Immature natural killer cell (primary cell): ENCODE data around the gene AEBP1. TPM values are rescaled to one million over a fixed set of nuclear protein-coding genes. Genes with fewer than 3 reads are reported as not detected.

Experiments used
- DNase-seq, 3 donors: peaks; one replicate each; pipeline ENCODE4 v3.0.0; 2022; ENCODE audit warnings: mixed read lengths in 1 of 3
- H3K27ac Mint-ChIP-seq, 6 donors: one replicate each; pipeline ENCODE4 v1.8.0; 2020; ENCODE audit warnings: mixed read lengths in 6 of 6, mild to moderate bottlenecking in 5 of 6, inconsistent platforms in 4 of 6, moderate library complexity in 3 of 6
- H3K27me3 Mint-ChIP-seq, 3 donors: one replicate each; pipeline ENCODE4 v1.8.0; 2020 to 2021; ENCODE audit warnings: low read depth in 3 of 3, mild to moderate bottlenecking in 3 of 3, mixed read lengths in 3 of 3, moderate library complexity in 3 of 3, inconsistent platforms in 1 of 3
- H3K36me3 Mint-ChIP-seq, 3 donors: one replicate each; pipeline ENCODE4 v1.8.0; 2020; ENCODE audit warnings: mixed read lengths in 3 of 3, inconsistent platforms in 2 of 3, mild to moderate bottlenecking in 2 of 3
- H3K4me1 Mint-ChIP-seq, 2 donors: one replicate each; pipeline ENCODE4 v1.8.0; 2020; ENCODE audit warnings: inconsistent platforms in 2 of 2, mild to moderate bottlenecking in 2 of 2, mixed read lengths in 2 of 2, moderate library complexity in 1 of 2
- H3K4me3 Mint-ChIP-seq, 5 donors: one replicate each; pipeline ENCODE4 v1.8.0; 2020; ENCODE audit warnings: mild to moderate bottlenecking in 5 of 5, mixed read lengths in 5 of 5, inconsistent platforms in 3 of 5, moderate library complexity in 3 of 5
- H3K9me3 Mint-ChIP-seq, 6 donors: one replicate each; pipeline ENCODE4 v1.8.0; 2020; ENCODE audit warnings: mild to moderate bottlenecking in 6 of 6, mixed read lengths in 6 of 6, inconsistent platforms in 4 of 6, moderate library complexity in 3 of 6
- polyA plus RNA-seq, 3 donors: library from polyadenylated mRNA; unstranded; fragments of 300-500 nt; fragmentation: Illumina TruSeq; gene quantifications; one replicate each; pipeline ENCODE4 v1.2.3, GENCODE V29; 2021

AEBP1 gene
- polyA plus RNA-seq, 3 donors from 2014 or later: 1.5 TPM; not detected in 1

DNA sequence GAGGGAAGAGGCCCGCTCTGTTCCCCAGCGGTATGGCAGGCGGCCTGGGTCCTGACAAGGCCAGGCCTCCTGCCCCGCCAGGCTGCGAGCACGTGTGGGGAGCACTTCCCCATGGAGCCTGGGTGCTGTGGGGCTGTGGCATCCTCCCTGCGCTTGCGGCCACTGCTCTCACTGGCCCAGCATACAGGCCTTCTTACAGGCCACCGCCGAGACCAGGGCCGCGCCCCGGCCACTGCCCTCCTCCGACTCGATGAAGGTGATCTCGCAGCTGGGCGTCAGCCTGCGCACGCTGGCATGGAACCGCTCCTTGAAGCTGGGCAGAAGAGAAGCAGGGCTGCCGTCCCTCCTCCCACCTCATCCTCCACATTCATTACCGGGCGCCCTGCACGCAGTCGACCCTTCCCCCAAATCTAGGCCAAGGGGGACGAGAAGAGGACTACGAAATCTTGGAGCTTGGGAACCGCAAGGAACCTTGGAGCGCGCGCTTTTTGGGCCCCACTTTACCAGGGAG lies 40.9 kb downstream of the AEBP1 start:
- Mint-ChIP-seq H3K9me3 (peaks cover 0 to 1% (median 0%) of the 10 kb centered on the region in 6 donors), H3K27me3 (peaks cover 2 to 7% (median 6%) of the 10 kb centered on the region in 3 donors), H3K4me1 (peaks cover 7 to 8% of the 10 kb centered on the region in 2 donors), H3K27ac (peak overlapping the region in 3 of 6 donors; percentile 3 to 64 (median 24)), H3K36me3 (no peaks in the 10 kb centered on the region), H3K4me3 (peak overlapping the region in 4 of 5 donors; percentile 72 to 78 (median 76))
- DNase-seq: no peak

GRCh38 chr7:44145479-44145968 lies 41.4 kb downstream of the AEBP1 start:
- H3K36me3 Mint-ChIP-seq: no peaks in the 10 kb centered on the region
- H3K9me3 Mint-ChIP-seq: peaks cover 0 to 1% (median 0%) of the 10 kb centered on the region in 6 donors
- peak overlapping the region; percentile 64 to 78 (median 74) for H3K4me3 Mint-ChIP-seq
- peak overlapping the region in 5 of 6 donors; percentile 23 to 67 (median 49) for H3K27ac Mint-ChIP-seq
- H3K27me3 Mint-ChIP-seq: peaks cover 2 to 7% (median 6%) of the 10 kb centered on the region in 3 donors
- H3K4me1 Mint-ChIP-seq: peaks cover 7 to 8% of the 10 kb centered on the region in 2 donors
- peak; percentile 43 to 63 (median 62) for DNase-seq

- Mint-ChIP-seq H3K9me3 (peaks cover 0 to 1% (median 0%) of the 10 kb centered on the region in 6 donors), H3K4me1 (peaks cover 7 to 8% of the 10 kb centered on the region in 2 donors), H3K4me3 (peak overlapping the region; percentile 64 to 78 (median 74)), H3K27me3 (peaks cover 2 to 7% (median 6%) of the 10 kb centered on the region in 3 donors), H3K36me3 (no peaks in the 10 kb centered on the region), H3K27ac (peak overlapping the region in 2 of 6 donors; percentile 23 to 67)
- peak; percentile 19 to 27 (median 26) for DNase-seq
Observed at GRCh38 chr7:44145969-44146911, 42.1 kb downstream of the AEBP1 start.

DNA sequence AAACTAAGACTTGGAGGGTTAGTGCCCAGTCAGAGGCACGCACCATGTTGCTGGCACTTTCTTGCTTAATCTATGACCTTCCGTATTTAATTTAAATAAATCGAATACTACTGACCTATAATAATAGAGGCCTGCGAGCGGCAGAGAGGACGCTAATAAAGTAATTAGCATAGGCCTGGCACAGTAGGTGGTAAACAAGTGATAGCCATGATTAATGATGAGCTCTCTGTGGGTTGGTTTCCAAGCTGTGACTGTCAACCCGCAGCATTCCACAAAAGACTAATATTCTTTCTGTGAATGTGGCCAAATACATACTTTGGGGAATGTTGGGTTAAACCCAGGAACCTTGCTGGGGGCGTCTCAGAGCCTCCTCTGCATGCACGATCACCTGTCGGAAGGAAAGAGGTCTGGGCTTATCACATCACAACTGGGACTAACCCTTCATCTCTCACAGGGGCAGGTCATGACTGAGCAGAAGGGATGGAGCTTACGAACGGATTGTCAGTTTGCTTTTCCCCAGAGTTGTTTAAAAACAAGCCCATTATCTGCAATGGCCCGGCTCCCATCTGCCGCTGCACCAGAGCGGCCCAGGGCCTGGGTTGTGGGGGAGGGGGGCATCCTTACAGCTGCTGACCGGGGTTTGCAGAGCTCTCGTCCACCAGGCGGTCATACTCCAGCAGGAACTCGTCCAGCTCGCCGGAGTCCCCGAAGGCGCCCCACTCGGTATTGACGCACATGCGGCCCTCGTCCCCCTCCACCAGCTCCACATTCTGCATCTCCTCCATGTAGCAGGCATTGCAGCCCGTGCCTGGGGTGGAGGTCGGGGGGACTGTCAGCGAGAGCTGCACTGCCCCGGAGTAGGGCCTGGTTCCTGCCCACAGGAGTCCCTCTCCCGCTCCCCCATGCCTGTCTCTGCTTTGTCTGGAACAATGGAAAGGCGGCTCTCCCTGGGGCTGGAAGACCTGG lies 43.2 kb downstream of the AEBP1 start:
- Mint-ChIP-seq H3K4me3 (peak overlapping the region; percentile 17 to 70 (median 27)), H3K36me3 (no peaks in the 10 kb centered on the region), H3K4me1 (peaks cover 7 to 8% of the 10 kb centered on the region in 2 donors), H3K9me3 (peaks cover 0 to 1% (median 0%) of the 10 kb centered on the region in 6 donors), H3K27me3 (peaks cover 2 to 6% (median 4%) of the 10 kb centered on the region in 3 donors), H3K27ac (no peak overlapping the region)
- no peak for DNase-seq

DNA sequence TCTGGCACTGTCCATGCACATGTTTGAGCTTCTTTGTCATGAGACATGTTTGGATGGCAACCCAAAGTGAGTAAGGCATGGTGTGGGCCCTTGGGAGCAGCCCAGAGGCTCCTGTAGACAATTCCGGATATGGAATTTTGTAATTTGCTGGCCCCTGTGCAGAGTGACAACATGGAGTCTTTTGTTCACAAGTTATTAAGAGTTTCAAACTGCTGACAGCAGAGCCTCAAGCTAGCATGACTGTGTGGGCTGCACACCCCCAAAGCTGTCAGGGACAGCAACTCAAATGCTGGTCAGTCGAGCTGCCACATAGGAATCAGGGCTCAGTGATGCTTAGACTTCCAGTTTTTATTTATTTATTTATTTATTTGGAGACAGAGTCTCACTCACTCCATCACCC lies 44.0 kb downstream of the AEBP1 start:
- peaks cover 0 to 1% (median 0%) of the 10 kb centered on the region in 6 donors for H3K9me3 Mint-ChIP-seq
- peaks cover 2 to 6% (median 4%) of the 10 kb centered on the region in 3 donors for H3K27me3 Mint-ChIP-seq
- no peak for DNase-seq
- H3K27ac Mint-ChIP-seq: no peak overlapping the region
- H3K4me1 Mint-ChIP-seq: peaks cover 7 to 8% of the 10 kb centered on the region in 2 donors
- no peak overlapping the region for H3K4me3 Mint-ChIP-seq
- no peaks in the 10 kb centered on the region for H3K36me3 Mint-ChIP-seq

GRCh38 chr7:44148961-44149536 lies 44.9 kb downstream of the AEBP1 start:
- Mint-ChIP-seq H3K9me3 (peaks cover 0 to 1% (median 0%) of the 10 kb centered on the region in 6 donors), H3K27me3 (peaks cover 2 to 6% (median 4%) of the 10 kb centered on the region in 3 donors), H3K4me1 (peaks cover 7 to 8% of the 10 kb centered on the region in 2 donors), H3K36me3 (no peaks in the 10 kb centered on the region), H3K4me3 (no peak overlapping the region), H3K27ac (no peak overlapping the region)
- no peak for DNase-seq

- Mint-ChIP-seq H3K36me3 (no peaks in the 10 kb centered on the region), H3K4me3 (no peak overlapping the region), H3K4me1 (peaks cover 6 to 7% of the 10 kb centered on the region in 2 donors), H3K9me3 (peaks cover 0 to 1% (median 0%) of the 10 kb centered on the region in 6 donors), H3K27me3 (peaks cover 2 to 6% (median 4%) of the 10 kb centered on the region in 3 donors), H3K27ac (no peak overlapping the region)
- DNase-seq: no peak
Observed at GRCh38 chr7:44149571-44150465, 45.7 kb downstream of the AEBP1 start.

- no peaks in the 10 kb centered on the region for H3K36me3 Mint-ChIP-seq
Observed at GRCh38 chr7:44150466-44150832, 46.3 kb downstream of the AEBP1 start.

DNA sequence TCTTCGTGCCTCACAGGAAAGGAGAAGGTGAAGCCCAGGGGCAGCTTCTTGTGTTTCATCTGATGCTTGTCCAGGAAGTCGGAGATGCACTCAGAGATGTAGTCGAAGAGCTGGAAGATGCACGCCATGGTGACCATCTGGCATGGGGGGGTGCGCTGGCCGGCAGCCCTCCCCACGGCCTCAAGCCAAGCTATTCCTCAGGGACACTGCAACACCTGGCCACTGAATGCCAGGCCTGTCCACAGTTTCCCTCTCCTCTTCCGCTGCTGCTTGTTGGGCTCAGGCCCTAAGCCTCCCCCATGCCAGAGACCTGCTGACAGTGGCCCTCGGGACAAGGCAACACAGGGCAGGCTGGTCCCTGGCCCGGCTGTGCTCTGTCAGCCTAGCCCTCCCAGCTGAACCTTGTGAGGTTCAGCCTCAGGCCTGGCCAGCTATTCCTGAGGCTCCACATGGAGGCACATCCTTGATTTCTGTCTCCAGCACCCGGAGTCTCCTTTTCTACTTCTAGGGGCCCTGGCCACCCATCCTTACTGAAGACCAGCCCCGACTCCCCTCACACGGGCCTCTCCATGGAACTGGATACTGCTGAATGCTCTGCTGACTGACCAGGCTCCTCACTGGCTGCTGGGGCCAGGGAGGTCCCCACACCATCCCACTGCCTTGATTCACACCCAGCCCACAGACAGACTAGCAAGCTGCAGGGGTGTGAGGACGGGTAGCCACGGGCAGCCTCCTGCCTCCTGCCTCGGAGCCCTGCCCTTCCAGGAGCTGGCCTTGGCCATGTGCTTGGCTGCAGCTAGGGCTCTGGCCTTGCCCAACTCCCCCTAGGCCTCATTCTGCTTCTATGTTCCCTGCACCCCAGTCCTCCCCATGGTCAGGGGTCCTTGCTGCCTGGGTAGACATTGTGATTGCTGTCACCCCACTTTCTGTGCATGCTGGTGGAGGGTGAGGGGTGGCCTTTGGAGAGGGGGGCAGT lies 47.1 kb downstream of the AEBP1 start:
- H3K4me1 Mint-ChIP-seq: peaks cover 0 to 1% of the 10 kb centered on the region in 2 donors
- H3K4me3 Mint-ChIP-seq: no peak overlapping the region
- no peaks in the 10 kb centered on the region for H3K9me3 Mint-ChIP-seq
- no peak overlapping the region for H3K27ac Mint-ChIP-seq
- DNase-seq: no peak
- H3K36me3 Mint-ChIP-seq: no peaks in the 10 kb centered on the region
- H3K27me3 Mint-ChIP-seq: peaks cover 1 to 6% (median 2%) of the 10 kb centered on the region in 3 donors

More at GRCh38 chr7:44150466-44150832, 46.3 kb downstream of the AEBP1 start:
- H3K27ac Mint-ChIP-seq: no peak overlapping the region
- H3K9me3 Mint-ChIP-seq: peaks cover 0 to under 1% (median 0%) of the 10 kb centered on the region in 6 donors
- H3K4me3 Mint-ChIP-seq: no peak overlapping the region
- H3K4me1 Mint-ChIP-seq: peaks cover 2 to 4% of the 10 kb centered on the region in 2 donors
- peaks cover 2 to 6% (median 3%) of the 10 kb centered on the region in 3 donors for H3K27me3 Mint-ChIP-seq
- DNase-seq: no peak

DNA sequence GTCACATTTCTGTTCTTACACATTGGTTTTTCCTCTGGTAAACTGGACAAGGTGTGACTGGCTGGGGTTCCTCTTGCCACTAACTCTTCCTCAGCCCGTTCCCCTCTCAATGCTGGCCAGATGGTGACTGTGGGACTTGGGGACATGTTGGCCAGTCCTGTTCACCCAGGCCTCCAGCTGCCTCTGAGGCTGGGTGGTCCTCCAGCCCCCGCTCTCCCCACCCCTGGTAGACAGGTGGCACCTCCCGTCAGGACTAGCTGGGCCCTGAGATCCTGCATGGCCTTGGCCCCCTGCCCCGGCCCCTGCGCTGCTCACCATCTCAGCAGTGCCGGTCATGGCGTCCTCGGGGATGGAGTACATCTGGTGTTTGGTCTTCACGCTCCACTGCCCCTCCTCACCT lies 47.8 kb downstream of the AEBP1 start:
- Mint-ChIP-seq H3K27me3 (peaks cover under 1 to 2% (median 1%) of the 10 kb centered on the region in 3 donors), H3K27ac (no peak overlapping the region), H3K4me3 (no peak overlapping the region)

More for the DNA sequence above, 47.8 kb downstream of the AEBP1 start:
- Mint-ChIP-seq H3K36me3 (no peaks in the 10 kb centered on the region), H3K4me1 (no peaks in the 10 kb centered on the region), H3K9me3 (no peaks in the 10 kb centered on the region)
- DNase-seq: no peak
